Psoas muscle (tissue), 8 donors: ENCODE data around the gene DAZAP2. TPM values are rescaled to one million over a fixed set of nuclear protein-coding genes. Genes with fewer than 3 reads are reported as not detected.

Experiments
- ATAC-seq, 4 donors: fragments of 200-7000 bp; cut with Tn5 transposase; one replicate each; pipeline ENCODE4 v1.9.1; 2020; ENCODE audit warnings: moderate library complexity in 3 of 4, mild to moderate bottlenecking in 2 of 4
- DNase-seq, 2 donors: peaks; one replicate each; pipeline ENCODE4 v3.0.0-alpha.2; 2020
- H3K27ac ChIP-seq: fragments of 200-600 bp; one replicate; pipeline ENCODE4 v1.8.0; 2022
- H3K27me3 ChIP-seq, 3 donors: fragments of 200-600 bp in 1 of 3; one replicate each; pipeline versions ENCODE4 v1.6.1 to v1.8.0; 2013 to 2022; ENCODE audit warnings: low read length in 2 of 3, mild to moderate bottlenecking in 2 of 3, moderate library complexity in 1 of 3; ENCODE audit not compliant: insufficient read depth in 3 of 3
- H3K36me3 ChIP-seq, 2 donors: fragments of 200-600 bp in 1 of 2; one replicate each; pipeline versions ENCODE4 v1.6.1 to v1.8.0; 2013 to 2022; ENCODE audit warnings: low read depth in 1 of 2, mild to moderate bottlenecking in 1 of 2, moderate library complexity in 1 of 2; ENCODE audit not compliant: insufficient read depth in 1 of 2
- H3K4me1 ChIP-seq: fragments of 200-600 bp; one replicate; pipeline ENCODE4 v1.8.0; 2022
- H3K4me3 ChIP-seq: fragments of 200-600 bp; one replicate; pipeline ENCODE4 v1.8.0; 2022; ENCODE audit warnings: mild to moderate bottlenecking
- H3K9me3 ChIP-seq: fragments of 200-600 bp; one replicate; pipeline ENCODE4 v1.8.0; 2022
- WGBS, 3 donors: extraction: QIAGEN DNeasy Blood & Tissue Kit; methylation state at CpG; one replicate each; pipeline versions ENCODE4 v1.1.6 to v1.1.7; 2013; 5-methylcytosine and 5-hydroxymethylcytosine counted together
- intact Hi-C, 2 donors: fragments of 100-400 bp; cut with DNase I; formaldehyde crosslinking; loops; one replicate each; pipeline versions ENCODE4 v1.11.0 to v1.14.2; 2022
- polyA plus RNA-seq, 3 donors: library from polyadenylated mRNA; stranded (reverse); fragments of 200-250 nt; gene quantifications; one replicate each; pipeline ENCODE4 v1.2.3, GENCODE V29; 2013
- total RNA-seq, 4 donors: library from RNA; stranded (reverse); fragmentation: NEBNext Ultra II Directional in 2 of 4; extraction: Animal tissue kit (Norgen Biotek cat#: 25700) in 2 of 4; gene quantifications; one replicate each; pipeline versions ENCODE4 v1.2.1 to v1.2.4, GENCODE V29; 2021 to 2023
- TF ChIP-seq, protein P1 (sequence below): fragments of 200-600 bp; IDR thresholded peaks from one replicate; pipeline ENCODE4 v1.8.0; 2022; ENCODE audit warnings: antibody characterized with exemption
- donor health status: healthy with polysubstance abuse.
- donor health status: DM: no; HTN: no; CAD: no; lungs with moderate emphysema.
- donor health status: Bipolar disorder and iron deficiency.
- donor health status: healthy.
- donor health status: DM: yes; HTN: yes; CAD: no.
- donor health status: DM: no; HTN: no; CAD: no.
- donor health status: DM: no; HTN: no; CAD: no.
- donor health status: DM: yes; HTN: yes; CAD: no.

DAZAP2 gene
- total and polyA plus RNA-seq, 7 donors = 62.4 to 217 (median 149) TPM

DNA sequence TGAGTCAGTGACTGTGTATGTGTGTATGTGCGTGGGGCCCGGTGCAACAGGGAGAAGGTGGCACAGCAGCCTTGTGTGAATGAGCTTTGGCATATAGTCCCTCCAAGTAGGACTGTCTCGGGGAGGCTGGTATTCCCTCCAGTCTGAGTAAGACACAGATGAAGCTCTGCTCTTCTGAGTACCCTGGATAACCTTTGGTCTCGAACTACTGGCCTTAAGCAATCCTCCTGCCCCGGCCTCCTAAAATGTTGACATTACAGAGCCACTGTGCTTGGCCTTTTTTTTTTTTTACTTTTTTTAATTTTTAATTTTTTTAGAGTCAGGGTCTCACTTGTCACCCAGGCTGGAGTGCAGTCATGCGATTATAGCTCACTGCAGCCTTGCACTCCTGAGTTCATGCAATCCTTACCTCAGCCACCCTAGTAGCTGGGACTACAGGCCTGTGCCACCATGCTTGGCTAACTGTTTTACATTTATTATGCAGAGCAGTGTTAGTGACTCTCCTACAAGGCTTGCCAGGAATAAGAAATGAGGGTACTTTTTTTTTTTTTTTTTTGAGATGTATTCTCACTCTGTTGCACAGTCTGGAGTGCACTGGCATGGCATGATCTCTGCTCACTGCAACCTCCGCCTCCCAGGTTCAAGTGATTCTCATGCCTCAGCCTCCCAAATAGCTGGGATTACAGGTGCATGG, 9.4 kb upstream of the DAZAP2 start:
- WGBS, 3 donors = 88 to 91% (median 90%) methylated on average over 7 of the region's 7 CpGs
- no peak overlapping the region for H3K27ac ChIP-seq
- H3K27me3 ChIP-seq = no peaks in the 10 kb centered on the region
- TF ChIP-seq, protein P1, sequence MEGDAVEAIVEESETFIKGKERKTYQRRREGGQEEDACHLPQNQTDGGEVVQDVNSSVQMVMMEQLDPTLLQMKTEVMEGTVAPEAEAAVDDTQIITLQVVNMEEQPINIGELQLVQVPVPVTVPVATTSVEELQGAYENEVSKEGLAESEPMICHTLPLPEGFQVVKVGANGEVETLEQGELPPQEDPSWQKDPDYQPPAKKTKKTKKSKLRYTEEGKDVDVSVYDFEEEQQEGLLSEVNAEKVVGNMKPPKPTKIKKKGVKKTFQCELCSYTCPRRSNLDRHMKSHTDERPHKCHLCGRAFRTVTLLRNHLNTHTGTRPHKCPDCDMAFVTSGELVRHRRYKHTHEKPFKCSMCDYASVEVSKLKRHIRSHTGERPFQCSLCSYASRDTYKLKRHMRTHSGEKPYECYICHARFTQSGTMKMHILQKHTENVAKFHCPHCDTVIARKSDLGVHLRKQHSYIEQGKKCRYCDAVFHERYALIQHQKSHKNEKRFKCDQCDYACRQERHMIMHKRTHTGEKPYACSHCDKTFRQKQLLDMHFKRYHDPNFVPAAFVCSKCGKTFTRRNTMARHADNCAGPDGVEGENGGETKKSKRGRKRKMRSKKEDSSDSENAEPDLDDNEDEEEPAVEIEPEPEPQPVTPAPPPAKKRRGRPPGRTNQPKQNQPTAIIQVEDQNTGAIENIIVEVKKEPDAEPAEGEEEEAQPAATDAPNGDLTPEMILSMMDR = no peak
- DNase-seq (no peak), ATAC-seq (no peak)
- H3K9me3 ChIP-seq = no peaks in the 10 kb centered on the region
- no peaks in the 10 kb centered on the region for H3K4me1 ChIP-seq
- no peak overlapping the region for H3K4me3 ChIP-seq
- H3K36me3 ChIP-seq = peaks cover 0 to 12% of the 10 kb centered on the region in 2 donors
- intact Hi-C loops = no loop called here

- ATAC-seq (no peak), DNase-seq (no peak)
- H3K36me3 ChIP-seq = no peaks in the 10 kb centered on the region
- no peaks in the 10 kb centered on the region for H3K27me3 ChIP-seq
- H3K27ac ChIP-seq = no peak overlapping the region
- no peaks in the 10 kb centered on the region for H3K4me1 ChIP-seq
- intact Hi-C loops = loop anchor here in 1 of 2 donors (10.0 kb wide), 1 partner anchor 468 kb away; the partner anchor contains the start of gene ATF1
- H3K9me3 ChIP-seq = no peaks in the 10 kb centered on the region
- no peak overlapping the region for H3K4me3 ChIP-seq
- TF ChIP-seq, protein P1 = no peak
These were observed 6.0 kb upstream of the DAZAP2 start for GRCh38 chr12:51232642-51233041.

DNA sequence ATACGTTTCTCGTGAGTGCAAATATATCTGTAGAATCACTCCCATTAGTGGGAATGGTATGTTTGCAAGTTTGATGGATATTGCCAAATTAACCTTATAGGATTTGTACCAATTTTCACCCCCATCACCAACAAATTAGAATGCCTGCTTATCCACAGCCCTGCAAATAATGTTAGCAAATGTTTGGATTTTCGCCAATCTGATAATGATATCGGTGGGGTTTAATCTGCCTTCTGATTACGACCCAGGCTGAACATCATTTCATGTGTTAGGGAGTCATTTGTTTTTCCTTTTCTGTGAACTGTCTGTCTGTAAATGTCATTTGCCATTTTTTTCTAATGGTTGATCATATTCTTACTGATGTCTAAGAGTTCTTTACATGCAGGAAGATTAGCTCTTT, 4.1 kb upstream of the DAZAP2 start:
- no peaks in the 10 kb centered on the region for H3K36me3 ChIP-seq
- intact Hi-C loops = loop anchor here in 1 of 2 donors (10.0 kb wide), 1 partner anchor 470 kb away; the partner anchor contains the start of gene ATF1
- H3K4me3 ChIP-seq = no peak overlapping the region
- no peak for DNase-seq
- 57 to 70% (median 61%) methylated on average over 5 of the region's 5 CpGs for WGBS, 3 donors
- TF ChIP-seq, protein P1 = no peak
- H3K27ac ChIP-seq = no peak overlapping the region
- peaks cover 5% of the 10 kb centered on the region for H3K4me1 ChIP-seq
- H3K9me3 ChIP-seq = no peaks in the 10 kb centered on the region
- no peaks in the 10 kb centered on the region for H3K27me3 ChIP-seq
- no peak for ATAC-seq

- ATAC-seq (peak in 1 of 4 donors; percentile 4), DNase-seq (no peak)
- TF ChIP-seq, protein P1 = no peak
- peak overlapping the region; percentile 100 for H3K4me3 ChIP-seq
- peak overlapping the region; percentile 100 for H3K27ac ChIP-seq
- H3K9me3 ChIP-seq = no peaks in the 10 kb centered on the region
- H3K27me3 ChIP-seq = no peaks in the 10 kb centered on the region
- H3K36me3 ChIP-seq = peaks cover 4 to 32% of the 10 kb centered on the region in 2 donors
- intact Hi-C loops = loop anchor here (1.0 to 10.0 kb wide), 4 partner anchors 19 to 473 kb away; partner anchors contain the start of genes POU6F1 (in 2 of the 2), ATF1 (in 1 of the 2) and CSRNP2 (in 1 of the 2)
- H3K4me1 ChIP-seq = peaks cover 24% of the 10 kb centered on the region
- 9 to 10% (median 10%) methylated on average over 10 of the region's 10 CpGs for WGBS, 3 donors
These were observed 553 bp upstream of the DAZAP2 start for GRCh38 chr12:51238037-51238509.
